ENCODE data around the gene PKP1.
A peak's percentile ranks its signal among the peaks of the same experiment; 100 is the strongest.

PKP1 gene

DNA sequence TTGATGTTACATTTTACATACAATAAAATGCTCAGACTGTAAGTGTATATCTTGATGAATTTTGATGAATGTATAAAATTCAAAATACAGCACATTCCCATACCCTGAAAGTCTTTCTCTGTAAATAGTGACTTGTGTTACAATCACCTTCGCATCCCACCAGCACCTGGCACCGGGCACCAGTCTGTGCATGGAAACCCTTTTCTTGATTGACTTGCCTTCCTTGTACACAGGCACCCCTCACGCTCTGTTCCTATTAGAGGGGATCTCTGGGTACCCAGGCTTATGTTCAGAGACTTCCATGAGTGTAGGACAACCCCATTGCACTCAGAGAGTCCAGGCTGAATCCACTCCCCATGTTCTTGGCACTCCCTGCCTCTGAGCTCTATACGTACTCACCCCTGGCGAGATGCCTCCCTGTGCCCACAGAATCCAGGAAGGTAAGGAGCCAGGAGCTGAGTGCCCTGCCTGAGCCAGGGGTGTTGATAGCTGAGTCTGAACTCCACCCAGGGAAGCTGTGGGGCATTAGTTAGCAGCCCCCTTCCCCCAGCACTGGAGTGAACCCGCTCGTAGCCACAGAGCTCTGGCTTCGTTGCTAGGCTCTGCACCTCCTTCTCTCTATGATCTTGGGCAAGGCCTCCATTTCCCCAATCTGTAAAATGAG is 22.5 kb upstream of the PKP1 start:
- no peak for DNase-seq

DNA sequence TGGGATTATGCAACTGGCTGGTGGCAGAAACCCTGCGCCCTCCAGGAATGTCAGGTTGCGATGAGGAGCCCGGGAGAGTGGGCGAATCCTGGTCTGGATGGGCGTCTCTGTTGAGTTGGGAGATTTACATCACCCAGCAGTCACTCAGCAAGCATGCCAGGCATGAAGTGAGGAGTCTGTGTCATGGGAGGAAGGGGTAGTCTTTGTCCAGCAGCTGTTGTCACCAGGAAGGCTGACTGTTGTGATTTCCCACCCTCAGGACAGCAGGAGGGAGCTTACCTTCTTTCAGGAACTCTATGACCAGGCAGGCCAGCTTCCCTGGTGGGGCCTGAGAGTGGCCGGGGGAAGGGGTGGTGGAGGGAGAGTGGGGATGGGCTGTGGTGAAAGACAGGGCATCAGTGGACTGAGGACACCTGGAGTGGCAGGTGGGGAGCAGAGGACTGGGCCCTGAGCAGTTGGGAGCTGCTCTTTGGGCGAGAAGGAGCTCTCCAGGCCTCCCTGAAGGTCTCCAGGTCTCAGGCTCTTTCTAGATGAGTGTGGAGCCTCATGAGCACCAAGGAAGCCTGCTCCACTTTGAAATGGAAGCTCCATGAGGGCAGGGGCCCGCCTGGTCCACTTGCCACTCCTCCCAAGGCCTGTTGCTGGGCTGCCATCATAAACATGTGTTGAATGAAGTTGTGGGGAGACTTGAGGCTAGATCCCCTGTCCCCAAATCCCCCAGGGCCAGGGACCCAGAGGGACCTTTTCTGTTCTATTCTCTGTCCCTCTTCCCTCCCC is 21.3 kb upstream of the PKP1 start:
- DNase-seq, result no peak

DNA sequence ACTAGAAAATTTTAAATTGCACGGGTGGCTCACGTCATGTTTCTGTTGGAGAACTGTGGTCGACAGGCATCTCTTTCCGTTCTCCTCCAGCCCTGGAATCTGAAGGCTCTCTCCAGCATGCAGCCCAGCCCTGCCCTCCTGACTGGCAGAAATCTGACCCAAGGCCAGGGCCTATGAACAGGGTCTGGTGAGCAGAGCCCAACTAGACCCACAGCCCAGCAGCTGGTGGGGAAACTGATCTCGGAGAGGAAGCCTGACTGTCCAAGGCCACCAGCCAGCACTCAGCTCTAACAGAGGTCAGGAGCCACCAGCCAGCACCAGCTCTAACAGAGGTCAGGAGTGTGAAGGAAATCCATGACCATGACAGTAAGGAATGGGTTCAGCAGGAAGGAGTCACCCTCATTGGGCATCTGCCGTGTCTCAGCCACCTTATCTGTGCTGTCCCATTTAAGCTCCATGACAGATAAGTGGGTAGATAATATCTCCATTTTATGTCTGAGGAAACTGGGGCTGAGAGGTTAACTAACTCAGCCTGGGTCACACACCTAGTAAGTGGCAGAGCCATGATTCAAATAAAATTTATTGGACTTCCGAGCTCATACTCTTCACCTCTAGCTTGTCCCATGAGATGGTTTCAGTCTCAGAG is 20.2 kb upstream of the PKP1 start:
- DNase-seq, result no peak

DNA sequence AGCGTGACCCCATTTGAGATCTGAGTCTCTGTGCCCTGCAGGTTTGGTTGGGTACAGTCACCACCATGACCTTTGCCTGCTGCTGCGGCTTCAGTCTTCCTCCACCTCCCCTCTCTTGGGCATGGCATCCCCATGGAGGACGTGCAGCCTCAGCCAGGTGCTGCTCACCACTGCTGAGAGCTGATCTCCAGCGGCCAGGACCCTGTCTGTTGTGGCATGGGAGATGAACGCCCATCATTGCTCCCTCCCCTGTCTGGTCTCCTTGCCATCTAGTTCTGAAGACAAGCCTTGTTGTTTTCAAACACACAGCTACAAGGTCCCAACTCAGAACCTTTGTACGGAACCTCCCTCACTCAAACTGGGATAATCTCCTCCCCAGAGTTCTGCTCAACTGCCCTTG is 19.2 kb upstream of the PKP1 start:
- DNase-seq, result no peak

DNA sequence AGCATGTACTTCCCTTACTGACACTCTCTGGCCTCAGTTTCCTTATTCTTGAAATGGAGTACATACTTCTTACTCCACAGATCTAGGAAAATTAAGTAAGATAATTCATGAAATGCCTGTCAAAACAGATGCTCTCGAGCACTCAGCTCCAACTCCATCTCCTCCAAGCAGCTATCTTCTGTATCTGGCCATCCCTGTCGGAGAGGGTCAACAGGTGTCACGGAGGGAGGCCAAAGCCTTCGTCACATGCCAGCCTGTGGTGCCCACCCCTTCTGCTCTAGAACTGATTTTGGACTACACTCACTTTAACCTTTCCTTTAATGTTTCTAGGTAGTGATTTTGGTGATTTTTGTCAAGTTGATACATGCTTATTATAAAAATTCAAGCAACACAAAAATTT is 18.8 kb upstream of the PKP1 start:
- DNase-seq, result no peak

DNA sequence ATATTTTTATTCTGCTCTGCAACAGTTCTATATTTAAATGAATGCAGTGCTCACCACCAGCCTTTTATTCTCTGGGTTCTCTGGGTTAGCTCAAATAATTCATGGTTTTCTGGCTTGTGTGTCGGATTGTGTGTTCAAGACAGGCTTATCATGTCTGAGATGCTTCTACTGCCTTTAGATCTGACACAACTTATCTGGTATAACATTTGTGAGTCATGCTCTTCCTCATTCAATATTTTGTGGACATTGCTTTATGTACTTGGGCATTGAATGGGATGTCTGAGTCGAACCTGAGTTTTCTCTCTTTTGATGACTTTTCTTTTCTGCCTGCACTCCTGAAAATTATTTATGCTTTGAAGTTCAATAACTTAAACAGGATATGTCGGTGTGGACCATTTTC is 17.6 kb upstream of the PKP1 start:
- DNase-seq, result no peak

DNA sequence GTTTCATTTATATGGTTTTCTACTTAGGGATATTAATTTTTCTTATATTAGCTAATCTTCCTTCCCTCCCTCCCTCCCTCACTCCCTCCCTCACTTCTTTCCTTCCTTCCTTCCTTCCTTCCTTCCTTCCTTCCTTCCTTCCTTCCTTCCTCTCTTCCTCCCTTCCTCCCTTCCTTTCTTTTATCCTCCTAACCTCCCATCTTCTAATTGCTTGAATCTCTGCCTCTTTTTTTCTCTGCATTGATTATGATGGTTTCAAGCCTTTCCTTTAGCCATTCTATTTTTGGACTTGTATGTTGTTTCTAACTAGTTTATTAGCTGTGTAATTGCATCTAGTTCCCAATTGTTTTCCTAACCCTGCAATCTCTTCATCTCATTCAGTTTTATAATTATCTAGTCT is 17.0 kb upstream of the PKP1 start:
- DNase-seq, result no peak

DNA sequence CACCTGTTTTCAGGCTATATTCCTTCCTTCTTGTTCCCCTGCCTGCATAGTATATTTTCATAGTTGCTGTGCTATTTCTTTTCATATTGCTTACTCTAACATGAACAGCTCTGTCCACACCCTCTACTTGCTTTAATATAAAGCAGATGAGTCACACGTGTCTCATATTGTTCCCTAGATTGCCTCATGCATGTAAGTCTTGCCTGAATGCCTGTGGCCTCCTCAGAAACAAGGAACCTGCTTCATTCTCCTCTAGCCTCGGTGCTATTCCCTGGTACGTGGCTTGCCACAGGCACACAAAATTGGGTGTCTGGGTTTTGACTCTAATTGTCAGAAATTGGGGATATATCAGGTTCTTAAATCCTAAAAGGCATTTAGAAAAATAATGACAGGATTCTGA is 16.5 kb upstream of the PKP1 start:
- DNase-seq, result no peak

DNA sequence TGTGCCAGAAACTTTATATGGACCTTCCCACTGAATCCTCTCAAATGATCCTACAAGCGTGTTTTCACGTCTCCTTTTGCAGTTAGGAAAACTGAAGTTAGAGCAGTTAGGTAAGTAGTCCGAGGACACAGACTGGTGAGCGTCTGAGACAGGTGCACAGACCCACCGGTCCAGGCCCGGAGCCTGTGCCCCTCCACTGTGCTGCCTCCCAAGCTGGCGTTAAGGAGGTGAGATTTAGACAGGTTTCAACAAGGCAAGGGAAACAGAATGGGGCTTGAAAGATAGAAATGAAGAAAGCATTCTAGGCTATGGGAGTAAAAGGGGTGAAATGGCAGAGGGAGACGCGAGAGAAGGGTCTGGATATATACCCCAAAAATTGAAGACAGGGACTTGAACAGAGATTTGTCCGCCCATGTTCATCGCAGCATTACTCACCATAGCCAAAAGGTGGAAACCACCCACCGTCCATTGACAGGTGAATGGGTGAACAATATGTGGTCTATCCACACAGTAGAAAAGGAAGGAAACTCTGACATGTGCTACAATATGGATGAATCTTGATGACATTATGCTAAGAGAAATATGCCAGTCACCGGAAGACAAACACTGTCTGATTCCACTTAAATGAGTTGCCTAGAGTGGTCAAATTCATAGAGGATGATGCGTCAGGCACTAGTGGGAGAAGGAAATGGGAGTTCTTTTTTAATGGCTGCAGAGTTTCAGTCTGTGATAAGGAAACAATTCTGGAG is 15.7 kb upstream of the PKP1 start:
- DNase-seq, result no peak

DNA sequence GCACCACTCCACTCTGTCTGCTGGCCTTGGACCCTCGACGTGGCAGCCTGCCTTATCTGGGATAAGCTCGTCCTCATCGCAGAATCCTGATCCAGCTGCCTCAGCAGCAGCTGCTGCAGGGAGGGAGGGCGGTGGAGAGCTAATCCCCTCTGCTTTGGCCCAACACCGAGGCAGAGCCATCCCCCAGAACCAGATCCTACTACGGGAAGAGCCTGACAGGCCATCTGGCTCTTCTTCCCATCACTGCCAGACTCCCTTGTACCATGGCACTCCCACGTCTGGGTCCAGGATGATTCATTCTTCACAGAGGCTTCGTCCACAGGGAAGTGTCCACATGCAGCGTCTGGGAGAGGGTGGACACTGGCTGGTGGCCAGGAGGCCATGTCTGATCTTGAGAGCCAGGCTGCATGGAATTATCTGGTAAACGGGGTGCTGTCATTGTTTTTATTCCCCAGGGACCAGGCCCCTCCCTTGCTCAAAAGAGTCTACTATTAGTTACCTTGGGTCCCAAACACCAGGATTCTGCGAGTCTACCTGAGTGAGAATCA is 14.6 kb upstream of the PKP1 start:
- DNase-seq, result no peak

DNA sequence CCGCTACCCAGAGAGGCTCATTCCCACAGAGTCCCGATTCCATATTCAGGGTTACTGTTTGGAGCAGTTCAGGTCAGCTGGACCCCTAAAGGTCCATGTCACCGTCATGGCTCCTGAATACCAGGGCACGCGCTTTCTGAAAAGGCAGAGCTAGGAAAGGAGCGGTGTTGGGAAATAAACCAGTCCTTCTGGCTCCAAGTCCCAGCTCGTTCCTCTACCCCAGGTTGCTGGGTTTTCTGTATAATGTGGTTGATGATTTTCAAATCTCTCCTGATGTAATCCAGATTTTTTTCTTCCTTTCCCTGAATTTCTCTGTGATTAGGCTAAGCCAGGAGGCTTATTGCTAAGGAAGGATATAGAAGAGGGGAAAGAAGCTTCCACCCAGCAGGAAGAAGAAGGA is 14.0 kb upstream of the PKP1 start:
- no peak for DNase-seq

DNA sequence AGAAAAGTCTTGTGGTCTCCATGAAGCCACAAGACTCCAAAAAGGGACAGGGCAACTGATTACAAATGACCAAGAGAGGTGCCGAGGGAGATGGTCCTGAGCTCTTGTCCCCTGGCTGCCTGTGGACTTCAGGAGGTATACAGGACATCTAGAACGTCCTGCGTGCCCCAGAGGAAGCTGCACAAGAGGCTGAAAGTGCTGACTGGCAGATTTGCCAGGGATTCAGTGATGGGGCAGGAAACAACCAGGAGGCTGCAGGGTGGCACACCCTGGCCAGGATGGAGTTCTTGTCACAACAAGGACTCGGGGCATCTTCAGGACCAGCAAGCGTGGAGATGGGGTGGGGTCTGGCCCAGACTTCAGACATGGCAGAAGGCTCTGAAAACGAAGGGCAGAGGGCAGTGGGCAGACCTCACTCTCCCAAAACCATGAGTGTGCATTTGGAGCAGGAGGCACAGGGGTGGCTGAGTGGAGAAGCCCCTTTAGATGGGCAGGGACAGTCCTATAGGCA is 13.4 kb upstream of the PKP1 start:
- no peak for DNase-seq

DNA sequence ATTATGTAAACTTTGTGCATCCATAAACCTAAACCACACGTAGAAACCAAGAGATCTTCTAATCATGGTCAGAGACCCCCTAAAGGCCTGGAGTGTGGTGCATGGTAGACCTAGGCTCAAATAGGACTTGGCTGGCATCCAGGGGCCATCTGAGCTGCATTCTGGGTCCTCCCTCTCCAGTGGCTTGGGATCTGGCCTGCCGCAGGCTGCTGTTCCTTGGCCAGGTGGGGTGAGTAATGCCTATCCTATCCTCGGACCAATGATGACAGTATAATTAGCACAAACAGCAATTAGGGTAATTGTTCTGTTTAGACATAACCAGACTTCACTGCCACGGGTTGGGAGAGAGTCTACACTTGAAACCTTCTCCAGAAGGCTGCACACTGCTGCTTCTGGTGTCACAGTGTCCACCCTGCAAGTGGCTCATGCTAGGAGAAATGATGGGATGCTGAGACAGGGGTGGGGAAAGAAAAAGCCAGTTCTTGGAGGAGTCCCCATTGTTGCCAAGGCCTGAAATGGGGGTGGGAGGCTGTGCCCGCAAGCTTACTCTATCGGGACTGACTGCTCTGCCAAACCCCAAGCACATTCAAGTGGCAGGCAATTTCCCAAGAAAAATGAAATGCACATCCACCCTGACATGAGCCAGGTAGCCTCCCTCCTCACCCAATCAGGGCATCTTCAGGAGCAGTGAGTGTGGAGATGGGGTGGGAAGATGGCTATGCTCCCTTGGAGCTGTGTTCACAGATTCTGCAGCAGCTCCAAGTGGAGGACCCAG is 12.5 kb upstream of the PKP1 start:
- no peak for DNase-seq

DNA sequence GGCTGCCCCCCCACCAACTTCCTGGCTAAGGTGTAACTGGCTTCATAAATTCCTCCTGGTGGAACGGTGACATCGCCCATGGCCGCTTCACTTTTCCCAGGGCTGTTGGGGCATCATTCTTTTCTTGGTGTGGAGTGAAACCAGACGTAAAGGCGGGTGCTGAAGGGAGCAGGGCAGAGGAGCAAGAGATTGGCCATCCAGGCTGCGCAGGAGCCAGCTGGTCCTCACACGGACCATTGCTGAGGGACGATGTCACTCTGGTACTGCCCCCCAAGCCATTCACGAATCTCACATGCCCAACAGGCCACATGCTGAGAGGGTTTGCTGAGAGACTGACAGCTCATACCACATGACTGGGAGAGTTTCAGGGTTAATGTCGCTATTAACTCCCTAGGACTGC is 10.5 kb upstream of the PKP1 start:
- no peak for DNase-seq

DNA sequence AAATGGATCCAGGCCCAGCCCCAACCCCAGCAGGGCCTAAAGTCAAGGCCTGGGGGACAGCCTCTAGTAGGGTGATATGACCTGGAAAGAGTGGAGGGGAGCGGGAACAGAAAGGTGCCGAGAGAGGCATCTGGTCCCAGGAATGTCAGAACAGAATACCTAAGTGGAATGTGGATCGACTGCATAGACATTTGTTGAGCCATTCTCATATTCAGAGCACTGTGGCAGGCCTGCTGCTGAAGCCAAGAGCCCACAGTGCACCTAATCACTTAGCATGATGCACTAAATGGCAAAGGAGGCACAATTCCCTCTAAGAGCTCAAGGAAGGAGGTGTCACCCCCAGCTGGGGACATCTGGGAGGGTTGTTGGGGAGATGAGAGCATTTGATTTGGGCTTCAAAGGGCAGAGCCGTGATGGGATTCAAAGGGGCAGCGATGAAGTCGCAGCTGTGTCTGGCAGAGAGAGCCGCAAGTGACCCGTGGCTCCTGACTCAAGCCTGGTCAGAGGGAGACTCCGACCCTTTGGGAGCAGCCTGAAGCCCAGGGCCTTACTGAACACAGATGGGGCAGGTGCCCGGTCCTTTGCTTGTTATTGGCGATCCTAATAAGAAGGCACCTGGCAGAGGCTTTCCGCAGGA is 8.6 kb upstream of the PKP1 start:
- no peak for DNase-seq

DNA sequence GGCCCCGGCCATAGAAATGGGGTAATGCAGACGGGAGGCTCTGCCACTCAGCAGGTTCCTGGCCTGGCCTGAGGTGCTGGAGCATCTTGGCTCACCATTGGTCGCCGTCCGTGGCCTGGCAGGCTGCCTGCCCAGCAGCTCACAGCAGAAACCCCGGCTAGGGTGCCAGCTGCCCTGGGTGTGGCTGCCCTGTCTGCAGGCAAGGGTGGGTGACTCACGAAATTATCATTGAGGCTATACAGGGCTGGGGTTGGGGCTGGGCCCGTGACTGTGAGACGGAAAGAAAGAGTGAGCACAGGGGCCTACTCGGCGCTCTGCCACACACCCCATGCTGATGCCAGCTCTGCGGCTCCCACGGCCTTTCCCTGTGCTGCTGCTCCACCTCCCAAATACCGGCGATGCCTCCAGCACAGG is 8.0 kb upstream of the PKP1 start:
- peak; percentile 96 for DNase-seq

DNA sequence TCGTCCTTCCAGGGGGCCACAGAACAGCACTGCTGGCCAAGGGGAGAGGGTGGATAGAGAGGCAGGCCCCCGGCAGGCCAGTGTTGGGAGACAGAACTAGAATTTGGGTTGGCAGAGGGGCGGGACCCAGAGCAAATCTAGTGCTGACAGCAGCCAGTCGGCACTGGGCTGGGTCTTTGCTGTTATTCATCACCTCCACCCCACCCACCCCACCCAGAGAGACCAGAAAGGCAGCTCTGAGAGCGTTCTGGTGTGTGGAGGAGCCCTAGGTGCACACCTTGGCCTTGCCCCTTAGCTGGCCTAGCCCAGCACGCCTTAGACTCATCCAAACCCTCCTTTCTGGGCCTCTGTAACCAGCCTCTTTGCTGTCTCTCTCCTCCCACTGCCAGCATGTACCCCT is 6.4 kb upstream of the PKP1 start:
- DNase-seq, result no peak

DNA sequence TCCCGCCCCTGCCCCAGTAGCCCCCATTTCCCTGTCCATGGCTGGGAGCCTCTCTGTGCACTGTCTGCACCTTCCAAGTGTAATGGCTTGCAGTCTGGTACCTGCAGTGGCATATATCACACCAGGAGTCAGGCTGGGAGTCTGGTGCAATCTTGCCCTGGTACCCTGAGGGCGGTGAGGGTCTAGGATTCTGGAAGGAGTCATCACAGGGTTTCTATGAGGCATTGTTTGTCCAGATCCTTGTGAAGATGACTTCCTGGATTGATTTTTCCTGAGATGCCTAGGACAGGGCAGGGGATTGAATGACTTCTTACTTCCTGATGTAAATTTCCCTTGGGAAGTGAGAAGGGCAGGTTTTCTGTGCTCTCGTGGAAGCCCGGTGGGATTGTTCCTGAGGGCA is 5.9 kb upstream of the PKP1 start:
- no peak for DNase-seq

DNA sequence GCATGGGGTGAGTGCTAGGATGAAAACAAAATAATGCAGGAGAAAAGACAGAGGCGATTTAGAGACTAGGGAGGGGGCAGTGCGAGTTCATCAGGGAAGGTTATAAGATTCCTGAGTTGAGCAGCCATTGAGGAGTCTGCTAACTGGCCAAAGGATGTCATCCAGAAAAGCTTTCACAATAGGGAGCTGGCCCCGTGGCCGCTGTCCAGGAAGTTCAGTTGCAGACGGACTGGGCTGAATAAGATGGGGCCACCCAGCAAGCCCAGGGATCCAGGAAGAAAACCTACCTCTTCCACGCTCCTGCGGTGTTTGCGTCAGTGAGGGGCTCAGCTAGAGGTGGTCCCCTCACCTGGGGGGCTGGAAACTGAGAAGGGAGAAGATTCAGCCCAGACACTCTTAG is 4.0 kb upstream of the PKP1 start:
- no peak for DNase-seq

DNA sequence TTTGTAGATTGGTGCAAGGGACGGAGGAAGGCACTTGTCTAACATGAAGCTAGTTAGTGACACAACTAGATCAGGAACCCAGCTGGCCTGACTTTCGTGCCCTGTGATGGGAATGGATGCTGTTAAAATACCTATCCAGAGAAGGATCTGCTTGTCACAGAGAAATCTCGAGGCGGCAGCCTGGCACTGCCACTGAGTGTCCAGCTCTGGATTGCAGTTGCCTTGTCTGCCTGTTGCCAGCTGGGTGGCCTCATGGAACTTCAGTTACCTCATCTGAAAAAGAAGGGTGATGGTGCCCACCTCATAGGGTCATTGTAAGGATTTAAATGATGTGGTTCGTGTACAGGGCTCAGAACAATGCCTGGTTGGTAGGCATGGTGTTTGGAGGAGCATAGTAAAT is 2.4 kb upstream of the PKP1 start:
- DNase-seq, result no peak

DNA sequence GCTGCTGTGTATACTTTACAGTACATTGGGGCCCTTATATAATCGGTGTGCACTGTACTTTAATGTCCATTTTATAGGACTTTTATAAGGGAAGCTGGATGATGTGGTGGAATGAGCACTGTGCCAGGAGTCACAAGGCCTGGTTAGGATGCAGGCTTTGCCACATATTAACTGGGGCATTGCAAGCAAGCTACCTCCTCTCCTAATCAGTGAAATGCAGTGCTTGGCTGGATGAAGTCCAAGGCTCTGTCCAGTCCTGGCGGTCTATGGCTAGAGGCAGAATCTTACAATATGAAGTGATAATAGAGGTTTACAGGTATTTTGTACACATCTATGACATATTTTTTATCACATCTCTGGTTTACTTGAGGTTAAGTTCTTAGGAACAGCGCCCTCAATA is 1.7 kb upstream of the PKP1 start:
- no peak for DNase-seq

DNA sequence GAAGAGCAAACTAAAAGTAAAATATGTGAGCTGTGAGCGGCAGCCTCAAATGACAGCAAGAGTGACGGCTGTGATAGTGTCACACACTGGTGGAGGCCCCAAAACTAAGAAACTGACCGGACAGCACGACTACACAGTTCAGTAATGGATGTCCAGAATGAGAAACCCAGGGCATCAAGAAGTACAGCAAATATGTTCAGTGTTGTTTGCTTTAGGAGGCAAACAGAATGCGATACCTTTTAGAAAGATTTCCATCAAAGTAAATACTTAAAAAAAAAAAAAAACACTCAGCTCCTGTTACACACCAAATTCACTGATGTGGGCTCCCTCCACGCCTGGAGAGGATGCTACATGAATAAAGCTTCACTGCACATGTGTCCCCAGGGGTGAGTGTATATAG is 1.1 kb upstream of the PKP1 start:
- no peak for DNase-seq

All from T1000 (cell line).